Left kidney (tissue), 2 donors: ENCODE measurements around the gene MYOD1. TPM values are rescaled to one million over a fixed set of nuclear protein-coding genes. Genes with fewer than 3 reads are reported as not detected.
A peak's percentile ranks its signal among the peaks of the same experiment; 100 is the strongest.

ENCODE experiments used
- DNase-seq: peaks from one replicate; pipeline ENCODE4 v3.0.0-alpha.2; 2013
- polyA plus RNA-seq: library from polyadenylated mRNA; unstranded; fragments of 120-200 nt; gene quantifications from one replicate; pipeline ENCODE4 v1.2.1, GENCODE V29; 2013; ENCODE audit not compliant: insufficient read length

MYOD1 gene
- polyA plus RNA-seq, 1 donor = not detected

- no peak for DNase-seq
These were observed 18.4 kb upstream of the MYOD1 start for GRCh38 chr11:17700991-17701390.

GRCh38 chr11:17702876-17703275 is 16.5 kb upstream of the MYOD1 start:
- DNase-seq = no peak

GRCh38 chr11:17703951-17704350 is 15.4 kb upstream of the MYOD1 start:
- no peak for DNase-seq

GRCh38 chr11:17707830-17708229 is 11.5 kb upstream of the MYOD1 start:
- no peak for DNase-seq

GRCh38 chr11:17711836-17712235 is 7.5 kb upstream of the MYOD1 start:
- no peak for DNase-seq

GRCh38 chr11:17713851-17714250 is 5.5 kb upstream of the MYOD1 start:
- DNase-seq = no peak

GRCh38 chr11:17714356-17714854 is 5.0 kb upstream of the MYOD1 start:
- no peak for DNase-seq

GRCh38 chr11:17714870-17715269 is 4.5 kb upstream of the MYOD1 start:
- no peak for DNase-seq

- no peak for DNase-seq
These were observed 2.6 kb upstream of the MYOD1 start for GRCh38 chr11:17716807-17717206.

- no peak for DNase-seq
These were observed 1.4 kb upstream of the MYOD1 start for GRCh38 chr11:17718015-17718414.

GRCh38 chr11:17718510-17718962 is 835 bp upstream of the MYOD1 start:
- no peak for DNase-seq

GRCh38 chr11:17719938-17720795 is 796 bp downstream of the MYOD1 start:
- no peak for DNase-seq

- DNase-seq = no peak
These were observed 1.4 kb downstream of the MYOD1 start for GRCh38 chr11:17720796-17721171.

GRCh38 chr11:17721242-17721999 is 2.0 kb downstream of the MYOD1 start:
- DNase-seq = no peak

- no peak for DNase-seq
These were observed 2.8 kb downstream of the MYOD1 start for GRCh38 chr11:17722000-17722643.

- DNase-seq = no peak
These were observed 4.9 kb downstream of the MYOD1 start for GRCh38 chr11:17724020-17724908.

GRCh38 chr11:17725174-17725573 is 5.8 kb downstream of the MYOD1 start:
- no peak for DNase-seq

GRCh38 chr11:17730137-17730536 is 10.8 kb downstream of the MYOD1 start:
- no peak for DNase-seq

- DNase-seq = peak; percentile 78
These were observed 11.5 kb downstream of the MYOD1 start for GRCh38 chr11:17730608-17731462.

- no peak for DNase-seq
These were observed 13.9 kb downstream of the MYOD1 start for GRCh38 chr11:17733261-17733660.
